ENCODE data around the gene AADACL4. TPM values are rescaled to one million over a fixed set of nuclear protein-coding genes. Genes with fewer than 3 reads are reported as not detected.

The AADACL4 gene
- total and polyA plus RNA-seq, 12 donors = not detected

GRCh38 chr1:12615865-12616708 lies 27.8 kb upstream of the AADACL4 start:
- intact Hi-C loops (cut with DNase I) = loop anchor here in 8 of 10 donors (2.0 to 10.0 kb wide), 16 partner anchors 15 to 274 kb away; no protein-coding TSS in a partner anchor
- Histone ChIP-seq H3K27ac (peak overlapping the region; percentile 92 to 98 (median 96)), H3K9me3 (no peaks in the 10 kb centered on the region), H3K36me3 (peaks cover 0 to 25% (median 16%) of the 10 kb centered on the region in 9 donors), H3K4me1 (peaks cover 7 to 77% (median 53%) of the 10 kb centered on the region in 9 donors), H3K27me3 (peaks cover 0 to 9% (median 0%) of the 10 kb centered on the region in 7 donors), H3K4me3 (peak overlapping the region; percentile 55 to 91 (median 78))
- DNase-seq (peak; percentile 60 to 74), ATAC-seq (peak; percentile 21 to 69 (median 46))
- no peak for TF ChIP-seq CTCF (IDR thresholded peaks at IDR 0.05)
- 3 to 5% methylated on average over 17 of the region's 17 CpGs for WGBS, 2 donors

GRCh38 chr1:12616709-12617373 lies 27.0 kb upstream of the AADACL4 start:
- Histone ChIP-seq H3K36me3 (peaks cover 0 to 17% (median 11%) of the 10 kb centered on the region in 9 donors), H3K4me3 (peak overlapping the region; percentile 55 to 91 (median 78)), H3K27me3 (peaks cover 0 to 9% (median 0%) of the 10 kb centered on the region in 7 donors), H3K27ac (peak overlapping the region; percentile 92 to 98 (median 96)), H3K9me3 (no peaks in the 10 kb centered on the region), H3K4me1 (peaks cover 7 to 83% (median 61%) of the 10 kb centered on the region in 9 donors)
- TF ChIP-seq CTCF (IDR thresholded peaks at IDR 0.05) = no peak
- 2 to 3% methylated on average over 53 of the region's 53 CpGs for WGBS, 2 donors
- intact Hi-C loops (cut with DNase I) = loop anchor here in 8 of 10 donors (2.0 to 10.0 kb wide), 15 partner anchors 18 to 275 kb away; no protein-coding TSS in a partner anchor
- ATAC-seq (peak in 7 of 8 donors; percentile 0 to 23 (median 7)), DNase-seq (peak; percentile 38 to 56)

GRCh38 chr1:12617511-12617900 lies 26.4 kb upstream of the AADACL4 start:
- no peaks in the 10 kb centered on the region for H3K9me3 ChIP-seq
- peak overlapping the region; percentile 55 to 91 (median 78) for H3K4me3 ChIP-seq
- H3K27ac ChIP-seq = peak overlapping the region; percentile 92 to 98 (median 96)
- intact Hi-C loops (cut with DNase I) = loop anchor here in 8 of 10 donors (2.0 to 10.0 kb wide), 15 partner anchors 19 to 275 kb away; no protein-coding TSS in a partner anchor
- WGBS, 2 donors = 0 to 1% methylated on average over 13 of the region's 13 CpGs
- no peak for TF ChIP-seq CTCF (IDR thresholded peaks at IDR 0.05)
- peaks cover 11 to 83% (median 68%) of the 10 kb centered on the region in 9 donors for H3K4me1 ChIP-seq
- no peak for ATAC-seq
- no peak for DNase-seq
- peaks cover 0 to 9% (median 0%) of the 10 kb centered on the region in 7 donors for H3K27me3 ChIP-seq
- peaks cover 0 to 11% (median 6%) of the 10 kb centered on the region in 9 donors for H3K36me3 ChIP-seq

Measured in heart right ventricle (tissue), 16 donors.